SK-N-DZ (cell line): ENCODE data around the gene PLB1. TPM values are rescaled to one million over a fixed set of nuclear protein-coding genes. Genes with fewer than 3 reads are reported as not detected.

Experiments used
- DNase-seq: peaks from one replicate; pipeline ENCODE4 v3.0.0-alpha.2; 2015; ENCODE audit warnings: low spot score
- polyA plus RNA-seq, 2 experiments: library from polyadenylated mRNA; depleted of rRNA; stranded (reverse); fragments of >200 nt; gene quantifications; 2 replicates each; pipeline ENCODE4 v1.2.3, GENCODE V29; 2014

PLB1 gene, protein sequence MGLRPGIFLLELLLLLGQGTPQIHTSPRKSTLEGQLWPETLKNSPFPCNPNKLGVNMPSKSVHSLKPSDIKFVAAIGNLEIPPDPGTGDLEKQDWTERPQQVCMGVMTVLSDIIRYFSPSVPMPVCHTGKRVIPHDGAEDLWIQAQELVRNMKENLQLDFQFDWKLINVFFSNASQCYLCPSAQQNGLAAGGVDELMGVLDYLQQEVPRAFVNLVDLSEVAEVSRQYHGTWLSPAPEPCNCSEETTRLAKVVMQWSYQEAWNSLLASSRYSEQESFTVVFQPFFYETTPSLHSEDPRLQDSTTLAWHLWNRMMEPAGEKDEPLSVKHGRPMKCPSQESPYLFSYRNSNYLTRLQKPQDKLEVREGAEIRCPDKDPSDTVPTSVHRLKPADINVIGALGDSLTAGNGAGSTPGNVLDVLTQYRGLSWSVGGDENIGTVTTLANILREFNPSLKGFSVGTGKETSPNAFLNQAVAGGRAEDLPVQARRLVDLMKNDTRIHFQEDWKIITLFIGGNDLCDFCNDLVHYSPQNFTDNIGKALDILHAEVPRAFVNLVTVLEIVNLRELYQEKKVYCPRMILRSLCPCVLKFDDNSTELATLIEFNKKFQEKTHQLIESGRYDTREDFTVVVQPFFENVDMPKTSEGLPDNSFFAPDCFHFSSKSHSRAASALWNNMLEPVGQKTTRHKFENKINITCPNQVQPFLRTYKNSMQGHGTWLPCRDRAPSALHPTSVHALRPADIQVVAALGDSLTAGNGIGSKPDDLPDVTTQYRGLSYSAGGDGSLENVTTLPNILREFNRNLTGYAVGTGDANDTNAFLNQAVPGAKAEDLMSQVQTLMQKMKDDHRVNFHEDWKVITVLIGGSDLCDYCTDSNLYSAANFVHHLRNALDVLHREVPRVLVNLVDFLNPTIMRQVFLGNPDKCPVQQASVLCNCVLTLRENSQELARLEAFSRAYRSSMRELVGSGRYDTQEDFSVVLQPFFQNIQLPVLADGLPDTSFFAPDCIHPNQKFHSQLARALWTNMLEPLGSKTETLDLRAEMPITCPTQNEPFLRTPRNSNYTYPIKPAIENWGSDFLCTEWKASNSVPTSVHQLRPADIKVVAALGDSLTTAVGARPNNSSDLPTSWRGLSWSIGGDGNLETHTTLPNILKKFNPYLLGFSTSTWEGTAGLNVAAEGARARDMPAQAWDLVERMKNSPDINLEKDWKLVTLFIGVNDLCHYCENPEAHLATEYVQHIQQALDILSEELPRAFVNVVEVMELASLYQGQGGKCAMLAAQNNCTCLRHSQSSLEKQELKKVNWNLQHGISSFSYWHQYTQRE (N-terminal part only)
- 0.03 and 0.38 TPM in 2 replicates for polyA plus RNA-seq (2014; cell fraction: cytosol; rRNA removed)
- polyA plus RNA-seq (2014; cell fraction: nucleus; rRNA removed), result 0.28 and 0.54 TPM in 2 replicates

DNA sequence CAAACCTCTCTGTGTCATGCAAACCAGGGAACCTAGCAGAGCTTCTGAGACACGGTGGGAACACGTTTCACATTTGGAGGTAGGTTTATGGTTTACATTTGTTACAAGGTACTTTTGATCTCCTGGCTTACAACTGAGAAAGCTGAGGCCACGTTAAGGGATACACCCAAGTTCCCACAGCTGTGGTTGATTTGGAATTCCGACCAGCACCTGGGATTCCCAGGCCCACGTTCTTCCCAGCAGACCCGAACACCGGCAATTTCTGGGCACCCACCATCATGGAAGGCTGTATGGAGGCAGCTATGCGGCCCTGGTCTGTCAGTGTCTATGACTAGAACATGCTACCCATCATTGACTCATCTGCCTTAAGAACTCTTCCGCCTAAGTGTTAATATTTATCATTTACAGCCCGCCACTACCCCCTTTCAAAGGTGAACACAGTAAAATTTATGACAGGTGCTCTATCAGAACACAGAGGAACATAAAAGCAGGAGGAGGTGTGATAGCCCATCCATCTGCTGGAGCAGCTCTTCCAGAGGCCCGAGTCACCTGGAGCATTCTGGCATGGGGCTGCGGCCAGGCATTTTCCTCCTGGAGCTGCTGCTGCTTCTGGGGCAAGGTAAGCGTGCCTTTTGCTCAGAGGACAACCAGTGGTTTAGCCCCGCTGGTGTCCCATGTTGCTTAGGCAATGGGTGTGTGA is at the start of gene PLB1:
TSS of gene PLB1 (plus strand) at position 510 of the 700 bp plus-strand sequence. CDS start at position 565, 55 bp downstream.
- no peak for DNase-seq

DNA sequence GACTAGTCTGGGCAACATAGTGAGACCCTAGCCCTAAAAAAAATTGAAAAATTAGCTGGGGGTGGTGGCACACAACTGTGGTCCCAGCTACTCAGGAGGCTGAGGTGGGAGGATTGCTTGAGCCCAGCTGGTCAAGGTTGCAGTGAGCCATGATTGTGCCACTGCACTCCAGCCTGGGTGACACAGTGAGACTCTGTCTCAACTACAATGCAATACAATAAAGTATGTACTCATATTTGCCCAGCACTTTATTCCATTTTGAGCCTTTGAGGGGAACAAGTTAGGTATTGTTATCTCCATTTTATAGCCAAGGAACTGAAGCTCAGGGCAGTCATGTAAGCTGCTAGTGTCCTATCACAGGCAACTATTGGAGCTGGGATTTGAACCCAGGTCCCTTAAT is 49.3 kb upstream of the PLB1 start:
- DNase-seq, result no peak

DNA sequence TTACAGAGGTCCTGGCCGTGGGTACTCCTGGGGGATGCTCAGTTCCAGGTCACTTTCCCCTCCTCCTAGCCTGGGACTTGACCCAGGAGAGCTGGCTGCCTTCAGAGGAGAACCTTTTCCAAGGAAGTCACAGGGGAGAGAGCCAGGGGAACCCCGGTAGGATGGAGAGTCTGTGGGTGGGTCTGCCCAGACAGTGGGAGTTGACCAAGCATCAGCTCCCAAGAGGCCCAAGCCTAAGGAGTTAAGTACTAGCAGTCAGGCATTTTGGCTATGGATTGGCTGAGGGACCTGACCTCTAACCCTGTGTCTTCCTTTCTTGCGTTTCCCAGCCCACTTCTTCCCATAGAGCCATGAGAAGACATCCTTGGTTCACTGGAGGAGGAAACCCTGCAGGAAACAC is 48.8 kb upstream of the PLB1 start:
- DNase-seq, result no peak

DNA sequence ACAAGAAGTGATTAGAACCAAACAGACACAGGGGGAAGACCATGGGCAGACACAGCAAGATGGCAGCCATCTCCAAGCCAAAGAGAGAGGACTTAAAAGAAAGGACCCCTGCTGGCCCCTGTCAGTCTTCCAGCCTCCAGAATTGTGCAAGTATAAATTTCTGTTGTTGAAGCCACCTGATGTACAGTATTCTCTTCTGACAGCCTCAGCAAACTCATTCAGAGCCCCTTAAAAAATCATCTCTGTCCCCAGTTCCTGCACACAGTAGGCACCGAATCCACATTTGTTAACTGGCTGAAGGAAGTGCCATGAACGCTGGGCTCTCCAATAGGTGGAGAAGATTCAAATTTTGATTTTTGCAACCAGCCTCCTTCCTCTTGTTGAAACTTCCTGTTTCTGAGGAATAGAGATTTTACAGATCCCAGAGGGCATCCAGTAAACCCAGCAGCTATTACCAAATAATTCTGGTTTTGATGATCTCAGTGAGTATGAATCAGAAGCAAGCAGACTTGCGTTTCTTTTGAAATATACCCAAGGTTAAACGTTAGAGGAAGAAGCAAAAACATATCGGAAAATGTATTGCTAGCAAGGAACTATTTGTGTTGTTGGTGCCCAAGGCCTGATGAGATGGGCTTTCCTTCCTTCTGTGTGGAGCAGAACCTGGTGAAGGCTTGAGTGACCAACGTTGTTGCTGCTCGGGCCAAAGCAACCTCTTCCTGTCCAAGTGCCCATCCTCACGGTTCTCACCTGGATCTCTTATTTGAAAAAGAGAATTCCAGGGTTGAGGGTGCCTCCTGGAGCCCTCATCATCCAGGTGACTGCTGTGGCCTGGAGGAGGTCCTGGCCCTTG is 47.7 kb upstream of the PLB1 start:
- DNase-seq, result no peak

DNA sequence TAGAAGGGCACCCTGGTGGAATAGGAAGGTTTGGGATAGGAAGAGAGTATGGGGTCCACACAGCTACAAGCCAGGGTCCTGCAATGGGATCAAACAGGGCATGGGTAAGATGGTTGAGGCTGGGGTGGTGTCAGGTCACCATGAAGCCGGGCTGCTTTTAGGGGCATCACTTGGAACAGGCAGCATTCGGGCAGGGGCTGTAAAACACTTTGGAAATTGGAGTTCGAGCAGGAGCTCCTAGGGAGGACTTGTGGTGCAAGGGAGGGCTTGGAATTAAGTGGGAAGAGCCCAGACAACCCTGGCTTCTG is 47.1 kb upstream of the PLB1 start:
- DNase-seq, result no peak

DNA sequence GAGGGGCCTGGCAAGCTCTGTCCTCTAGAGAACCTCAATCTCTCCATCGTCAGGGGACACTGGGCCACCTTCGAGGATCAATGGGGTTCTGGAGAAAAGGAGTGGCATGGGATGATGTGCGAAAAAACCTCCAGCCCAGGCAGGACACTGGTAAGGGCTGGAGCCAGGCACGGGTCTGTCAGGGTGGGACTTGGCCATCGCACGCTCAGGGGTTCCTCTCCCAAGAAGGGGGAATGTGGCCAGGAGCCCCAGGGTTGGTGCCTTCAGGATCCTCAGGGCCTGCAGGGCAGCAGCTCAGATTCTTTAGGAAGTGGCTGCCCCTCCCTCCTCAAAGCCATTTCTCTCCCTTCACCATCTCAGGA is 46.8 kb upstream of the PLB1 start:
- no peak for DNase-seq

DNA sequence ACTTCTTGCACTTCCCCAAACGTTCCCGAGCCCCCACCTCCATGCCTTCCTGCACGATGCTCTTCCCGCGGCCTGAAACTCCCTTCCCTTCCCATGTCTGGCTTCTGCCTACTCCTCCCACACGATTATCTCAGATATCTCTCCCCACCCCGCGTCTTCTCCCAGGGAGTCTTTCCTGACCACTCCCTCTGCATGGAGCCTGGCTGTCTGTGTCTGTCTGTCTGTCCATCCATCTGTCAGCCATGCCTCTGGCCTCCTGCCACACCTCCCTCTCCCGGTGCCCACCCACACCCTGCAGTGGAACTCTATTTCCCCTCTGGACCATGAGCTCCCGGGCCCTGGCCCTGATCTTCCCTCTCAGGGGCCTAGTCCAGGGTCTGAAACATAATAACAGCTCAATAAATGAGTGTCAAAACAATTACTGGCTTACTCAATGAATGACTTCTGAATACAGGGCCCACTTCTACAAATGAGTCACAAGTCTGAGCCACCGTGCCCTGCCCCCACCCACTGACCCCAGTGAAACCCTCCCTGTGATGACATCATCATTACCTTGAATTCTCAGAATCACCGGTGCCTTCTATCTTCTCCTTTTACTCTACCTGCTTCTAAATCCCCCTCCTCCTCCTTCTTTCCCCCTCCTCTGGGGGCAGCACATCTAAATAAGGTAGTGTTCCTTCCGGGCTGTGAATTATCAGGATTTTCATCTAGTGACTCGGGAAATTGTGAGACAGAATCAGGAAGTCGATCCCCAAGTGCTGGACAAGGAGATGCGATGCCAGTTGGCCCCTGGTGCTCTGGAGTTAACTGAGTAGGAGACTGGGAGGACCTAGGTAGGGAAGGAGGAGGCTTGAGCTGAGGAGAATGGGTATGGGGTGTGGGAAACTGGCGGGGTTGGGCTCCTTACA is 46.1 kb upstream of the PLB1 start:
- no peak for DNase-seq

DNA sequence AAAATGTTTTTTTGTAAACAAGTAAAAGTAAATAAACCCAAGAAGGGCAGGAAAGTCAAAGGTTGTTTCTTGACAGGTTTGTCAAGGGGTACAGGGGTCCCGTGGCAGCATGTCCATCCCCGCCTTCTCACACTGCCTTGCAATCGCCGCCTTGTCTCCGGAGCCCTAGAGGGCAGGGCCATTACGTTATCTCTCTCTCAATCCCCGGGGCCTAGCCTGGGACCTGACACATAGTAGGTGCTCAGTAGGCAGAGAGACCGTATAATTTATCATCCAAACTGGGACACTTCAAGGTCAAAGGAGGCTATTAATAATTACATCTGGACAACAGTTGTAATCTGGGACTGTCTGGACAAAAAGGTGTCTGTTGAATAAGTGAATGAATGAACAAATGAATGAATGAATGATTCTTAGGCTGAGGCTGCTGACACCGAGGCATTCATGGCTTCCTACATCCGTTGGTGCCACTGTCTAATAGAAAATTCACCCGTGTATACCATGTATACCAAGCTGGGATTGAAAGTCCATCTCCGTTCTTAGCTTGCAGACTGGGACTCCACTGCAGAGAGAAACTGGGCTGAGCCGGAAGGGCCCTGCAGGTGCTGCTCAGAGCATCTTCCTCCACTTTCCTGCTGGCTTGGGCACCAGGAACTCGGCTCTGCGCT is 44.8 kb upstream of the PLB1 start:
- DNase-seq, result no peak

DNA sequence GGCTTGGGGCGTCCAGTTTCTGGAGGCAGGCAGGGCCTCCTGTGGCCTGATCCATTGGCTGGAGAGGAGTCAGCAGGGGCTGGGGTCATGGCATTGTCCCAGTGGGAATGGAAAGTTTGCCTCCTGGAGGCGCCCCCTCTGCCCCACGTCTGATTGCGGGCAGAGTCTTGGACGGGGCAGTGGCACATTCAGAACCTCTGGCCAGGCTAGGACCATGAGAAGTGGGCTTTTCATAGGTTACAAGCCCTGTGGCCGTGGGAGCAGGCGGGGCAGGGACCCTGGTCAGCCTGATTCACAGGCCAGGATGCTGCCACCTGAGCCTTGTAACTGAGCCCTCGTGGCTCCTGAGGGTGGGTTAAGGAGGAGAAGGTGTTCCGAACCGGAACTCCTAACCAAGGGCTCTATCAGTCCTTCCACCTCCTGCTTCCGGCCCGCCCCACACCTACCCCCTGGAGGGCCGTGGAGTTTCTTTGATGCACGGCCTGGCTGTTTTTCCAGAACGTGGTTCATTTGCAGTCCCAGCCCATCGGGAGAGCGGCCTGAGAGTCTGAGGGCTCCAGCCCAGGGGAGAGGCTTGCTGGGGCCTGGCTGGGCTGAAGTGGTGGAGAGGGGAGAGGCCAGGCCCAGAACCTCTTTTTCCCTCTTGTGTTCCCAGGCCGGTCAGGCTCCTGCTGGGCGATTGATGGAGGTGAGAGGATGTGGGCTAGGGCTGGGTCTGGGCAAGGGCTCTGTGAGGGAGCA is 43.9 kb upstream of the PLB1 start:
- no peak for DNase-seq

DNA sequence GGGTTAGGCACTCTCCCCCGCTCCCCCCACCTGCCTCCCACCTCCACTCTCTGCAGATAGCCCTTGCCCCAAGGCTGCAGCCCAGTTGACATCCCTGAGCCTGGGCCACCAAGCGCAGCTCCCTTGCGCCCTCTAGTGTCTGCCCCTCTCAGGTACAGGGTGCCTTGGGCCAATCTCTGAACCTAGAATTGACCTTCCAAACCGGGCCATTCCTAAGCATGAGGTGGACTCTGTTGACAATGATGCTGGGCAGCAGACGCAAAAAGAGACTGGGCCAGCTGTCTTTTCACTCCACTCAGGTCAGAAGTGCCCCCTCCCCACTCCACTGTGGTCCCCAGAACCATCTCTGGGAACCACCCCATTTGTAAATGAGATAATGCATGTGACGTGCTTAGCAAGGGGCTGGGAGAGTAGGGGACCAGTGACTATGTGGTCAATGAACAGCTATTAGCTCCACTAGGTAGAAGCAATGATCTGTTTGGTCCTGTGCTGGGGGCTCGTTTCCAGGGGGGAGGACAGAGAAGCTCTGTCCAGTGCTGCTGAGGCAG is 43.3 kb upstream of the PLB1 start:
- DNase-seq, result peak; percentile 25

DNA sequence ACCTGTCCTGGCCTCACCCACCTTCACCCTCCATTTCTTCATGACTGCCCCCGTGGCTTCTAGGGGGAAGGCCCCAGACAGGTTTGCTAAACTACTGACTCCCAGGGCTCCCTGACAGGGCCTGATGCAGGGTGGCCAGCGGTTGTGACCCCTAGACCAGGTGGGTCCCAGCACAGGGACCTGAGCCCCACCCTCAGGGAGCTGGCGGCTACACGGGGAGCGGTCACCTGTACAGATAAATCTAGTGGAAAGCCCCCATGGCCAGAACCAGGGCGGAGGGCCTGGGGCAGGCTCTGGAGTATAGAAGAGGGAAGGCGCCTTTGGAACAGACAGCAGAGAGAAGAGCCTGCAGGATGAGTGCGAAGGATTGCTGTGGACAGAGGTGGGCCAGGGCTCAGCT is 42.5 kb upstream of the PLB1 start:
- DNase-seq, result no peak

DNA sequence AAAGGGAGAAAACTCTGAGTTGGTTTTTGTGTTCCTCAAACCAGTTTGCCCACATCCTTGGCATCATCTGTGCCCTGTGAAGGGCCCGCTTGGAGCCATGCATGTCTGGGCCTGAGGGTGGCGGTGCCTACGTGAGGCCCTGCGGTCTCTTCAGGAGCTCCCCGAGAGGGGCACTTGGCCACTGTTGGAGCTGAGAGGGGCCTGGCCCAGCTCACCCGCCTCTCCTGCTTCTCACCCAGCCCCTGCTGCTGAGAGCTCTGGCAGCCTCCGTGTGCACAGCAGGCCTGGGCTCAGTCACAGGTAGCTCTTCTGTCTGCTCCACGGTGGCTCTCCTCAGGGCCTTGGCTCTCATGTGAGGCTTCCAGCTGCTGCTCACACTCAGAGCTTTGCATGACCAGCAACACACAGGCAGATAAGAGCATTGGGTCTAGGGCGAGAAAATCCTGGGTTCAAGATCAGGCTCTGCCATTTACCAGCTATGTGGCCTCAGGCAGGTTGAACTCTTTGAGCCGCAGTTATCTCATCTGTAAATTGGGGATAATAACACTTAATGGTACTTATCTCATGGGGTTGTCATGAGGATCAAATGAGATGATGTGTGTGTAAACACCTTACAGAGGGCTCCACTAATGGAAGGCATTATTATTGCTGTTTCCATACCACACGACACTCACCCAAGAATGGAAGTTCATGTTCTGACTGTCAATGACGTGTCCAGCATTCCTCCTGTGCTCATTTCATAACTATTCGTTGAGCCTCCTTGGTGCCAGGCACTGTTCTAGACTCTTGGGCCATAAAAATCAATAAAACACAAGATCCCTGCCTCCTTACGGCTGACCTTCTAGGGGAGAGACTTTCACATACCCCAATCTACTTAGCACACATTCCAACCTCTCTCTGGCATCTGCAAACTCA is 41.6 kb upstream of the PLB1 start:
- no peak for DNase-seq

DNA sequence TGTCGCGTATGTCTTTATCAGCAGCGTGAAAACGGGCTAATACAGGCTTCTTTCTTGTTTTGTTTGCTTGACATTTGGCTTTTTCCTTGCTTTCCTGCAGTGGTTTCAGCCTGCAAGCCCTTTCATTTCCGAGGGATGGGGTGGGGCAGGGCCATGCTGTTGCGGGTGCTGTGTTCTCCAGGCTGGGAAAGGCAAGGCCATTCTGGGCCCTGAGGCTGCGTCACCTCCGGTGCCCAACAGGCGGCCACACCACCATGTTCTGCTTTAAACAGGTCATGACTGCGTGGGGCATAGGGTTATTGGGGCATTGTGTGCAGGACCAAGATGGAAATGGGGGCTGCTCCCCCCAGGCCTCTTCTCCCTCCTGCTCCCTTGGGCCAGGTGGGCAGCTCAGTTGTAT is 38.6 kb upstream of the PLB1 start:
- no peak for DNase-seq

DNA sequence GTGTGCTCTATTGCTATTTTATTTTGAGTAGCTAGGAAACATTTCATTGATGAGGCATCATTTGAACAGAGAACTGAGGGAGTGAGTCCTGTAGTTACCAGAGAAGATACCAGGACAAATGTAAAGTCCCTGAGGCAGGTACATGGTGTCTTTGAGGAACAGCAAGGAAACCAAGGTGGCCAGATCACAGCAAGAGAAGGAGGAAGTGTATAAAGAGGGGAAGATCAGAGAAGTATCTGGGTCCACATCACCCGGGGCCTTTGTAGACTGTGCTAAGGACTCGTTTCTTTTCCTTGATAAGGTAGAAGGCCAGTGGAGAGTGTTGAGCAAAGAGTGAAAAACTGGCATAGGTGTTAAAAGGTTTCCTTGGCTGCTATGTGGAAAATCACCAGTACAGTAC is 34.8 kb upstream of the PLB1 start:
- DNase-seq, result no peak

DNA sequence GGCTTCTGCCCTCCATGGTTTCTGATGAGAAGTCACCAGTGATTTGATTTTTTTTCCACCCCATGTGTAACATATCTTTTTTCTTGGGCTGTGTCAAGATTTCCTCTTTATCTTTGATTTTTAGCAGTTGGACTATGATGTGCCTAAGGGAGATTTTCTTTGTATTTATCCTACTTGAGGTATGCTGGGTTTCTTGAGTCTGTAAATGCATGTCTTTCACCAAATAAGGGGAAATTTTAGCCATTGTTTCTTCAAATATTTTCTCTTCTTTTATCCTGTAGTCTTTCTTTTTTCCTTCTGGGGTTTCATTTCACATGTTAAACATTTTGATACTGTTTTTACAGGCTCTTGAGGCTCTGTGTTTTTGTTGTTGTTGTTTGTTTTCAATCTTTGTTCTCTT is 33.7 kb upstream of the PLB1 start:
- no peak for DNase-seq

DNA sequence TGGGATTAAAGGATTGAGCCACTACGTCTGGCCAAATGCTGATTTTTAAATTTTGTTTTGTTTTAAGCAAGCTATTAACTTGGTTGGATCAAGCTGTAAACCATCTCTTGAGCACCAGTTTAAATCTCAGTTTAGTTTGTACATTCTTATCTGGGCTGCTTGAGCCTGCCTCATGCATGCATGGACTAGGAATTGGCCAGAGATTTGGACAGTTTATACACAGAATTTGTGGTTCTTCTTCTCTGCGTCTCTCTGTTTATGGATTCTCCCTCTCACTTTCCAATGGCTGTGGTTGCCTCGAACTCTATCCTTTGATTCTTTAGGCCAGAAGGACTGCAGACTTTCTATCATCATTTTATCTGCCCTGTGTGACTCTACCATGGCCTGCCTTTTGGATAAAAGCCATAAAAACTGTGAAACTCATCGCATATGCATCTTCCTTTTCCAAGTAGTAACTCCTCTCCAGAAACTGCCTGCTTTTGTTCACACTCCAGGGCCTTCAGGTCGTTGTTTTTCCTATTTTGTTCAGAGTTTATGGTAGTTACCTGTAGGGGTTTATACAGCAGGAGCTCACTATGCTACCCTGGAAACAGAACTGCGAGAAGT is 32.5 kb upstream of the PLB1 start:
- DNase-seq, result no peak
